SJCRH30 (cell line): ENCODE measurements around the gene LGR6. TPM values are rescaled to one million over a fixed set of nuclear protein-coding genes. Genes with fewer than 3 reads are reported as not detected.
"Not testable (repeated sequence)": the region's sequence is repeated elsewhere in the genome, so short reads cannot be mapped to it uniquely, and the experiment has no call there.

Source experiments
- DNase-seq, 2 experiments: peaks; one replicate each; pipeline ENCODE4 v3.0.0-alpha.2; 2015 to 2020
- H3K27ac ChIP-seq: fragments of 250-450 bp; sonication (Bioruptor Pico); 2 replicates; pipeline ENCODE4 v1.5.1; 2020; ENCODE audit warnings: mild to moderate bottlenecking, moderate library complexity
- H3K27me3 ChIP-seq: fragments of 250-450 bp; sonication (Bioruptor Pico); 2 replicates; pipeline ENCODE4 v1.5.1; 2020; ENCODE audit warnings: mild to moderate bottlenecking, moderate library complexity
- H3K36me3 ChIP-seq: fragments of 250-450 bp; sonication (Bioruptor Pico); 2 replicates; pipeline ENCODE4 v1.5.1; 2020; ENCODE audit warnings: mild to moderate bottlenecking, moderate library complexity
- H3K4me1 ChIP-seq: fragments of 250-450 bp; sonication (Bioruptor Pico); 2 replicates; pipeline ENCODE4 v1.5.1; 2020; ENCODE audit warnings: mild to moderate bottlenecking, moderate library complexity
- H3K4me3 ChIP-seq: fragments of 250-450 bp; sonication (Bioruptor Pico); 2 replicates; pipeline ENCODE4 v1.5.1; 2020; ENCODE audit warnings: mild to moderate bottlenecking, moderate library complexity
- H3K9me3 ChIP-seq: fragments of 250-450 bp; sonication (Bioruptor Pico); replicated peaks from 2 replicates; pipeline ENCODE4 v1.5.1; 2020; ENCODE audit warnings: mild to moderate bottlenecking, moderate library complexity
- total RNA-seq: library from RNA; depleted of rRNA; stranded (reverse); fragments of >200 nt; shearing (Covaris generic); gene quantifications from 2 replicates; pipeline ENCODE4 v1.2.3, GENCODE V29; 2014; rRNA removed

Gene LGR6
- not detected in 2 replicates for total RNA-seq

- no peak within 1 kb of the TSS for H3K4me3 ChIP-seq
- no peaks in the 10 kb centered on the region for H3K9me3 ChIP-seq
- no peaks in the 10 kb centered on the region for H3K4me1 ChIP-seq
- H3K27me3 ChIP-seq = peaks cover 4% of the 10 kb centered on the region
- no peak for DNase-seq
- H3K36me3 ChIP-seq = no peaks in the 10 kb centered on the region
- no peak within 1 kb of the TSS for H3K27ac ChIP-seq
These were observed at the start of gene LGR6 for GRCh38 chr1:202193614-202194327. Gene LGR6, plus strand, starts transcription at chr1:202193799. Its CDS starts 191 bp downstream, at chr1:202193990.

GRCh38 chr1:202144402-202145067, 49.1 kb upstream of the LGR6 start, which contains the start of gene ARL8A:
Gene ARL8A, minus strand, starts transcription at chr1:202144737. Its CDS starts 165 bp downstream, at chr1:202144572.
- Histone ChIP-seq H3K27me3 (peaks cover 17% of the 10 kb centered on the region), H3K9me3 (no peaks in the 10 kb centered on the region), H3K4me3 (peak within 1 kb of the TSS; percentile 91), H3K4me1 (peaks cover 2% of the 10 kb centered on the region; the same call in 1 of the 2 replicates), H3K36me3 (no peaks in the 10 kb centered on the region), H3K27ac (0 out of 2 replicates have a peak within 1 kb of the TSS, but pooled peaks have one; percentile 21)
- peak; percentile 57 to 60 for DNase-seq

GRCh38 chr1:202145068-202145743, 48.4 kb upstream of the LGR6 start:
- no peak overlapping the region for H3K27ac ChIP-seq
- peaks cover 2% of the 10 kb centered on the region; the same call in 1 of the 2 replicates for H3K4me1 ChIP-seq
- DNase-seq = no peak
- H3K9me3 ChIP-seq = no peaks in the 10 kb centered on the region
- H3K4me3 ChIP-seq = peak overlapping the region; percentile 91
- H3K27me3 ChIP-seq = peaks cover 17% of the 10 kb centered on the region
- no peaks in the 10 kb centered on the region for H3K36me3 ChIP-seq

- H3K27ac ChIP-seq, H3K4me3 ChIP-seq, H3K9me3 ChIP-seq, H3K36me3 ChIP-seq, DNase-seq, H3K4me1 ChIP-seq: not testable (repeated sequence)
- H3K27me3 ChIP-seq = peaks cover 21% of the 10 kb centered on the region
These were observed 47.9 kb upstream of the LGR6 start for GRCh38 chr1:202145744-202146140.

GRCh38 chr1:202146279-202146678, 47.3 kb upstream of the LGR6 start:
- Histone ChIP-seq H3K4me1 (peaks cover 2% of the 10 kb centered on the region; the same call in 1 of the 2 replicates), H3K36me3 (no peaks in the 10 kb centered on the region), H3K9me3 (no peaks in the 10 kb centered on the region), H3K27ac (no peak overlapping the region), H3K27me3 (peaks cover 27% of the 10 kb centered on the region), H3K4me3 (no peak overlapping the region)
- no peak for DNase-seq

- Histone ChIP-seq H3K27me3 (peaks cover 33% of the 10 kb centered on the region), H3K9me3 (no peaks in the 10 kb centered on the region), H3K4me1 (peaks cover 2% of the 10 kb centered on the region; the same call in 1 of the 2 replicates), H3K4me3 (no peak overlapping the region), H3K36me3 (no peaks in the 10 kb centered on the region), H3K27ac (no peak overlapping the region)
- no peak for DNase-seq
These were observed 46.6 kb upstream of the LGR6 start for GRCh38 chr1:202146993-202147392.

- no peak for DNase-seq
- H3K27ac ChIP-seq = no peak overlapping the region
- H3K36me3 ChIP-seq = no peaks in the 10 kb centered on the region
- H3K9me3 ChIP-seq = no peaks in the 10 kb centered on the region
- peaks cover 2% of the 10 kb centered on the region; the same call in 1 of the 2 replicates for H3K4me1 ChIP-seq
- H3K4me3 ChIP-seq = no peak overlapping the region
- H3K27me3 ChIP-seq = peaks cover 33% of the 10 kb centered on the region
These were observed 45.2 kb upstream of the LGR6 start for GRCh38 chr1:202148391-202148790.

- Histone ChIP-seq H3K9me3 (no peaks in the 10 kb centered on the region), H3K27me3 (peaks cover 33% of the 10 kb centered on the region), H3K36me3 (no peaks in the 10 kb centered on the region), H3K4me3 (no peak overlapping the region), H3K4me1 (peaks cover 4% of the 10 kb centered on the region), H3K27ac (no peak overlapping the region)
- no peak for DNase-seq
These were observed 44.0 kb upstream of the LGR6 start for GRCh38 chr1:202149566-202149965.

- no peak for DNase-seq
- Histone ChIP-seq H3K4me3 (no peak overlapping the region), H3K4me1 (peaks cover 8% of the 10 kb centered on the region), H3K36me3 (no peaks in the 10 kb centered on the region), H3K27ac (no peak overlapping the region), H3K9me3 (no peaks in the 10 kb centered on the region), H3K27me3 (peaks cover 33% of the 10 kb centered on the region)
These were observed 43.4 kb upstream of the LGR6 start for GRCh38 chr1:202150187-202150586.

GRCh38 chr1:202150602-202151001, 43.0 kb upstream of the LGR6 start:
- no peaks in the 10 kb centered on the region for H3K9me3 ChIP-seq
- peaks cover 33% of the 10 kb centered on the region for H3K27me3 ChIP-seq

GRCh38 chr1:202151045-202151444, 42.6 kb upstream of the LGR6 start:
- Histone ChIP-seq H3K9me3 (no peaks in the 10 kb centered on the region), H3K36me3 (no peaks in the 10 kb centered on the region), H3K4me3 (no peak overlapping the region), H3K27ac (no peak overlapping the region), H3K4me1 (peaks cover 9% of the 10 kb centered on the region), H3K27me3 (peaks cover 31% of the 10 kb centered on the region)
- DNase-seq = no peak

More at GRCh38 chr1:202150602-202151001, 43.0 kb upstream of the LGR6 start:
- H3K4me3 ChIP-seq = no peak overlapping the region
- H3K27ac ChIP-seq = no peak overlapping the region
- H3K36me3 ChIP-seq = no peaks in the 10 kb centered on the region
- DNase-seq = no peak
- peaks cover 9% of the 10 kb centered on the region for H3K4me1 ChIP-seq

- peak in 1 of 2 experiments; percentile 1 for DNase-seq
- Histone ChIP-seq H3K4me1 (peaks cover 9% of the 10 kb centered on the region), H3K9me3 (no peaks in the 10 kb centered on the region)
These were observed 41.2 kb upstream of the LGR6 start for GRCh38 chr1:202152399-202152798.

GRCh38 chr1:202153284-202153683, 40.3 kb upstream of the LGR6 start:
- Histone ChIP-seq H3K36me3 (no peaks in the 10 kb centered on the region), H3K4me3 (no peak overlapping the region), H3K27me3 (peaks cover 17% of the 10 kb centered on the region), H3K27ac (no peak overlapping the region), H3K9me3 (no peaks in the 10 kb centered on the region), H3K4me1 (peaks cover 9% of the 10 kb centered on the region)
- peak in 1 of 2 experiments; percentile 3 for DNase-seq

More at GRCh38 chr1:202152399-202152798, 41.2 kb upstream of the LGR6 start:
- H3K4me3 ChIP-seq = no peak overlapping the region
- H3K27me3 ChIP-seq = peaks cover 24% of the 10 kb centered on the region
- no peak overlapping the region for H3K27ac ChIP-seq
- no peaks in the 10 kb centered on the region for H3K36me3 ChIP-seq

- Histone ChIP-seq H3K9me3 (no peaks in the 10 kb centered on the region), H3K27me3 (peaks cover 17% of the 10 kb centered on the region), H3K4me1 (peaks cover 9% of the 10 kb centered on the region), H3K4me3 (no peak overlapping the region), H3K27ac (no peak overlapping the region), H3K36me3 (no peaks in the 10 kb centered on the region)
- no peak for DNase-seq
These were observed 39.3 kb upstream of the LGR6 start for GRCh38 chr1:202154148-202154765.
